GM20431 (cell line): ENCODE measurements around the gene SLFN13.
"Not testable (repeated sequence)": the region's sequence is repeated elsewhere in the genome, so short reads cannot be mapped to it uniquely, and the experiment has no call there.

Experiments
- in situ Hi-C: fragments of 300-500 bp; cut with MseI, MboI; formaldehyde crosslinking; loops from one replicate; pipeline ENCODE4 v1.15.0; 2020; ENCODE audit warnings: low sequenced_read_pairs; ENCODE audit not compliant: unreplicated experiment

The SLFN13 gene

GRCh38 chr17:35438433-35438832 is 10.1 kb downstream of the SLFN13 start:
- in situ Hi-C loops = no loop called here

- in situ Hi-C loops = no loop called here
Measured at GRCh38 chr17:35433075-35433894, 15.3 kb downstream of the SLFN13 start.

- in situ Hi-C loops = no loop called here
Measured at GRCh38 chr17:35432176-35433074, 16.1 kb downstream of the SLFN13 start, which contains the start of gene SLFN12. Gene SLFN12, minus strand, starts transcription at chr17:35432500. Its CDS starts 9,472 bp downstream, at chr17:35423028.

- in situ Hi-C loops = no loop called here
Measured at GRCh38 chr17:35429702-35430101, 18.9 kb downstream of the SLFN13 start.

GRCh38 chr17:35428229-35428628 is 20.3 kb downstream of the SLFN13 start:
- in situ Hi-C loops = no loop called here

- in situ Hi-C loops = no loop called here
Measured at GRCh38 chr17:35423761-35424160, 24.8 kb downstream of the SLFN13 start.

GRCh38 chr17:35421069-35421468 is 27.5 kb downstream of the SLFN13 start:
- in situ Hi-C loops = not testable (repeated sequence)

GRCh38 chr17:35416659-35417058 is 31.9 kb downstream of the SLFN13 start:
- in situ Hi-C loops = no loop called here

- in situ Hi-C loops = not testable (repeated sequence)
Measured at GRCh38 chr17:35414707-35415106, 33.9 kb downstream of the SLFN13 start.

GRCh38 chr17:35414247-35414646 is 34.3 kb downstream of the SLFN13 start:
- in situ Hi-C loops = no loop called here

- in situ Hi-C loops = no loop called here
Measured at GRCh38 chr17:35407531-35407930, 41.0 kb downstream of the SLFN13 start.

- in situ Hi-C loops = no loop called here
Measured at GRCh38 chr17:35406568-35406967, 42.0 kb downstream of the SLFN13 start.

- in situ Hi-C loops = no loop called here
Measured at GRCh38 chr17:35404360-35404759, 44.2 kb downstream of the SLFN13 start.

- in situ Hi-C loops = not testable (repeated sequence)
Measured at GRCh38 chr17:35393783-35394182, 54.8 kb downstream of the SLFN13 start.

- in situ Hi-C loops = no loop called here
Measured at GRCh38 chr17:35390663-35391062, 57.9 kb downstream of the SLFN13 start.

GRCh38 chr17:35390156-35390555 is 58.4 kb downstream of the SLFN13 start:
- in situ Hi-C loops = no loop called here

GRCh38 chr17:35387496-35387895 is 61.1 kb downstream of the SLFN13 start:
- in situ Hi-C loops = no loop called here
